Tibial nerve (tissue), 4 donors: ENCODE results near the gene RAPGEF3. TPM values are rescaled to one million over a fixed set of nuclear protein-coding genes. Genes with fewer than 3 reads are reported as not detected.

ENCODE experiments used
- DNase-seq, 2 donors: peaks; one replicate each; pipeline ENCODE4 v3.0.0-alpha.2; 2019; ENCODE audit warnings: low spot score in 2 of 2
- H3K27ac ChIP-seq, 4 donors: fragments of 200-600 bp; sonication (generic) in 3 of 4; one replicate each; pipeline ENCODE4 v1.5.1; 2017 to 2019; ENCODE audit warnings: mild to moderate bottlenecking in 1 of 4
- H3K27me3 ChIP-seq, 2 donors: fragments of 200-600 bp; sonication (generic) in 1 of 2; one replicate each; pipeline versions ENCODE4 v1.5.1 to v1.6.0; 2017 to 2019
- H3K36me3 ChIP-seq, 3 donors: fragments of 200-600 bp; sonication (generic); one replicate each; pipeline ENCODE4 v1.5.1; 2018 to 2019
- H3K4me1 ChIP-seq, 4 donors: fragments of 200-600 bp; sonication (generic) in 3 of 4; one replicate each; pipeline ENCODE4 v1.5.1; 2017 to 2019
- H3K4me3 ChIP-seq, 4 donors: fragments of 200-600 bp; sonication (generic) in 3 of 4; one replicate each; pipeline ENCODE4 v1.5.1; 2017 to 2019; ENCODE audit warnings: mild to moderate bottlenecking in 1 of 4, moderate library complexity in 1 of 4
- H3K9me3 ChIP-seq, 4 donors: fragments of 200-600 bp; sonication (generic) in 3 of 4; one replicate each; pipeline ENCODE4 v1.5.1; 2017 to 2019
- CTCF ChIP-seq, 5 experiments: fragments of 200-600 bp in 3 of 5; fragments of 450-650 bp in 2 of 5; sonication (generic) in 3 of 5; IDR thresholded peaks; one replicate each; pipeline ENCODE4 v1.5.1; 2016 to 2019; ENCODE audit warnings: antibody characterized with exemption in 5 of 5, mild to moderate bottlenecking in 3 of 5, moderate library complexity in 2 of 5
- EP300 ChIP-seq, 2 donors: sonication (generic); formaldehyde crosslinking; IDR thresholded peaks; one replicate each; pipeline ENCODE4 v1.6.1; 2017; ENCODE audit warnings: antibody characterized with exemption in 2 of 2, mild to moderate bottlenecking in 1 of 2
- POLR2A ChIP-seq, 2 donors: fragments of 450-650 bp; IDR thresholded peaks; one replicate each; pipeline ENCODE4 v1.6.1; 2017; ENCODE audit warnings: antibody characterized with exemption in 2 of 2, mild to moderate bottlenecking in 2 of 2, moderate library complexity in 2 of 2
- WGBS, 2 donors: methylation state at CpG; one replicate each; pipeline ENCODE4 v1.1.5; 2018; 5-methylcytosine and 5-hydroxymethylcytosine counted together
- total RNA-seq, 4 donors: library from RNA; depleted of rRNA; stranded (reverse); fragments of >200 nt; gene quantifications; one replicate each; pipeline ENCODE4 v1.1.0, GENCODE V29; 2016

RAPGEF3 gene
- total RNA-seq, 4 donors from 2014 or later, result 47.3 to 109 (median 83.6) TPM

GRCh38 chr12:47772738-47773061, 14.0 kb upstream of the RAPGEF3 start:
- H3K36me3 ChIP-seq, result no peaks in the 10 kb centered on the region
- H3K4me1 ChIP-seq, result peaks cover 0 to 58% (median 39%) of the 10 kb centered on the region in 4 donors
- H3K27me3 ChIP-seq, result no peaks in the 10 kb centered on the region
- DNase-seq, result no peak
- TF ChIP-seq CTCF (IDR thresholded peaks at IDR 0.05) (no peak), EP300 (IDR thresholded peaks at IDR 0.05) (no peak), POLR2A (IDR thresholded peaks at IDR 0.05) (no peak)
- 15 to 16% methylated on average over 17 of the region's 17 CpGs for WGBS, 2 donors
- no peaks in the 10 kb centered on the region for H3K9me3 ChIP-seq
- H3K4me3 ChIP-seq, result peak overlapping the region; percentile 40 to 99 (median 84)
- peak overlapping the region in 3 of 4 donors; percentile 53 to 90 (median 87) for H3K27ac ChIP-seq

- 81 to 88% methylated on average over 13 of the region's 13 CpGs for WGBS, 2 donors
- no peak for DNase-seq
- H3K27ac ChIP-seq, result peak overlapping the region in 1 of 4 donors; percentile 90
- no peaks in the 10 kb centered on the region for H3K36me3 ChIP-seq
- no peak for TF ChIP-seq CTCF (IDR thresholded peaks at IDR 0.05)
- no peak for TF ChIP-seq EP300 (IDR thresholded peaks at IDR 0.05)
- no peaks in the 10 kb centered on the region for H3K27me3 ChIP-seq
- H3K4me1 ChIP-seq, result peaks cover 0 to 53% (median 34%) of the 10 kb centered on the region in 4 donors
- peak overlapping the region in 2 of 4 donors; percentile 40 to 99 for H3K4me3 ChIP-seq
- H3K9me3 ChIP-seq, result no peaks in the 10 kb centered on the region
These were observed 13.5 kb upstream of the RAPGEF3 start for GRCh38 chr12:47772094-47772660.

GRCh38 chr12:47771304-47771703, 12.6 kb upstream of the RAPGEF3 start:
- no peak for TF ChIP-seq CTCF (IDR thresholded peaks at IDR 0.05)
- no peak for TF ChIP-seq EP300 (IDR thresholded peaks at IDR 0.05)
- TF ChIP-seq POLR2A (IDR thresholded peaks at IDR 0.05), result no peak
- H3K9me3 ChIP-seq, result no peaks in the 10 kb centered on the region
- 79 to 88% methylated on average over 6 of the region's 6 CpGs for WGBS, 2 donors
- H3K4me3 ChIP-seq, result no peak overlapping the region
- H3K27me3 ChIP-seq, result no peaks in the 10 kb centered on the region
- no peak for DNase-seq
- no peaks in the 10 kb centered on the region for H3K36me3 ChIP-seq
- peaks cover 0 to 44% (median 25%) of the 10 kb centered on the region in 4 donors for H3K4me1 ChIP-seq
- no peak overlapping the region for H3K27ac ChIP-seq

- peak overlapping the region in 2 of 4 donors; percentile 5 to 32 for H3K27ac ChIP-seq
These were observed 11.5 kb upstream of the RAPGEF3 start for GRCh38 chr12:47770086-47770726.

More at GRCh38 chr12:47770086-47770726, 11.5 kb upstream of the RAPGEF3 start:
- TF ChIP-seq CTCF (IDR thresholded peaks at IDR 0.05) (no peak), EP300 (IDR thresholded peaks at IDR 0.05) (peak in 1 of 2 donors; percentile 34)
- Histone ChIP-seq H3K27me3 (no peaks in the 10 kb centered on the region), H3K4me3 (no peak overlapping the region), H3K9me3 (no peaks in the 10 kb centered on the region), H3K4me1 (peaks cover 0 to 33% (median 15%) of the 10 kb centered on the region in 4 donors), H3K36me3 (no peaks in the 10 kb centered on the region)
- WGBS, 2 donors, result 74 to 78% methylated on average over 3 of the region's 3 CpGs
- no peak for DNase-seq
